Memory B cell (primary cell): ENCODE data around the gene GPATCH4.
"Not testable (repeated sequence)": the region's sequence is repeated elsewhere in the genome, so short reads cannot be mapped to it uniquely, and the experiment has no call there.

Experiments
- ATAC-seq: fragments of 150-1000 bp; cut with Tn5 transposase; 2 replicates; pipeline ENCODE4 v1.10.0; 2021; ENCODE audit warnings: low read depth, mild to moderate bottlenecking, moderate library complexity
- DNase-seq, 2 donors: peaks; one replicate each; pipeline ENCODE4 v3.0.0; 2022; ENCODE audit warnings: low spot score in 2 of 2
- H3K27ac Mint-ChIP-seq: one replicate; pipeline ENCODE4 v1.8.0; 2022; ENCODE audit warnings: mild to moderate bottlenecking, moderate library complexity, mixed read lengths
- H3K27me3 Mint-ChIP-seq: one replicate; pipeline ENCODE4 v1.8.0; 2022; ENCODE audit warnings: mixed read lengths
- H3K36me3 Mint-ChIP-seq: one replicate; pipeline ENCODE4 v1.8.0; 2022; ENCODE audit warnings: mild to moderate bottlenecking, mixed read lengths
- H3K4me1 Mint-ChIP-seq: one replicate; pipeline ENCODE4 v1.8.0; 2022; ENCODE audit warnings: mixed read lengths
- H3K4me3 Mint-ChIP-seq: one replicate; pipeline ENCODE4 v1.8.0; 2022; ENCODE audit warnings: mild to moderate bottlenecking, moderate library complexity, mixed read lengths
- H3K9me3 Mint-ChIP-seq: one replicate; pipeline ENCODE4 v1.8.0; 2022; ENCODE audit warnings: mixed read lengths

Gene GPATCH4

DNA sequence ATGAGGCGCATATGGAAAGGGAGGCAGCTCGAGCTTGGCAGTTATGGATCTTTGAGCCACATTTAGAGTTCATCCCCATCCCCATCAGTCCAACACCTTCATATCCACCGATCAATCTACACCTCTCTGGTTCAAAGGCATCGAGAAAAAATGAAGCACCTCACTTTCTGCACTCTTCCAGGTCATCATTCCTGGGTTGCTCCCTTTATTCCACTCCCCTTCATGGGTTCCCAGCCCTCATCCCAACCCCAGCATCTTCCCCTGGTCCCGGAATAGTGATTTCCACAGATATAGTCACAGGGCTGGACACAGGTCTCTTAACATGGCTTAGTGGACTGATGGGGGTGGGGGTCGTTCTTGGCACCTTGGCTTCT is 18.3 kb upstream of the GPATCH4 start:
- peaks cover 33% of the 10 kb centered on the region for H3K27me3 Mint-ChIP-seq

DNA sequence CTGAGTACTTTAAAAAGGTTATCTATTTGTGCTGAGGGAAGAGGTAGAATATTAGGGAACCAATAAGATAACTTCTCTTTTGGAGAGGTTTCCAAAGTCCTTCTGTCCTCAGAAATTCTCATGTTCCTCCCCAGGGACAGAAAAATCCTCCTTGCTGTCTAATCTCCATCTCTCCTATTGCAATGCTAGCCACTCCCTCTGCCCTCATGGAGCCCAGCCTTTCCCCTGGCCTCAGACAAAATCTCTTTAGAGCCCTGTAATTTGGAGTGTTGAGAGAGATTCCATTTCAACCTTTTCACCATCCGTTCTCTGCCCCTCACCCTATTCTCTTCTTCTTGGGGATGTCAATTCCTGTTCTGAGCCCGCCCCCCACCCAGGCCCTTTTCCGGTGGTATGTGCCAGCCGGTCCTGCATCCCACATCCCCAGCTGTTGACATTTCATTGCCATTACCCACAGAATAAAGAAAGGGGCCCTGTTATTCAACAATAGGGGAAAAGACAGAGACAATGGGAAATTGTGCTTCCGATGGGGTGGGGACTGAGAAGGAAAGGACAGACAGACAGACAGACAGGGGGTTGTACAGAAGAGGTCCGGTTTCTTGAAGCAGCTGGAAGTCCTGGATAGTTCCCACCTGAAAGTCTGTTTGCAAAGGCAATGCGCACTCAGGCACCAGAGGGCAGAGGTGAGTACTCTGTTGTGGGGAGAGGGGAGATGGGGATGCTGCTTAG is 17.7 kb upstream of the GPATCH4 start, which contains the start of gene HAPLN2:
Gene HAPLN2, plus strand, starts transcription at position 563 of the 729 bp plus-strand sequence. CDS start 4,076 bp downstream, outside the sequence.
- Mint-ChIP-seq H3K4me3 (no peak within 1 kb of the TSS), H3K27ac (no peak within 1 kb of the TSS)
- no peak for DNase-seq

More for the DNA sequence above, 18.3 kb upstream of the GPATCH4 start:
- ATAC-seq (no peak), DNase-seq (no peak)
- no peak overlapping the region for H3K4me3 Mint-ChIP-seq
- peaks cover 5% of the 10 kb centered on the region for H3K4me1 Mint-ChIP-seq
- H3K9me3 Mint-ChIP-seq = no peaks in the 10 kb centered on the region
- H3K36me3 Mint-ChIP-seq = no peaks in the 10 kb centered on the region
- H3K27ac Mint-ChIP-seq = no peak overlapping the region

DNA sequence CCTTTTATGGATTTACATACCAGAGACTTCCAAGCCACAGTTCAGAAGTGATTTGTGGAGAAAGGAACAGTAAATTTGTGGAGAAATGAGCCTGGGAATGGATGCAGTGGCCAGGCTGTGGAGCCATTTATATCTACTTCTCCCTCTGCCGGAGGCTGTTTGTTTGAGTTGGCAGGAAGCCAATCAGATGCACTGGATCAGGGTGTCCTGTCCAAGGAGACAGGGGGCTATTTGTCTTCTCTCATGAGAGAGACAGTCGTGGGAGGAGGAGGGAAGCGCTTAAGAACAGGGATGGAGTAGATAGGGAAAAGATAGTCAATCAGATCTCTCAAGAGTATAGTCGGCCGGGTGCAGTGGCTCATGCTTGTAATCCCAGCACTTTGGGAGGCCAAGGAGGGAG is 15.2 kb upstream of the GPATCH4 start:
- H3K27me3 Mint-ChIP-seq = peaks cover 26% of the 10 kb centered on the region
- no peak overlapping the region for H3K4me3 Mint-ChIP-seq
- H3K36me3 Mint-ChIP-seq = no peaks in the 10 kb centered on the region
- ATAC-seq = no peak
- no peaks in the 10 kb centered on the region for H3K9me3 Mint-ChIP-seq
- DNase-seq = no peak
- peaks cover 4% of the 10 kb centered on the region for H3K4me1 Mint-ChIP-seq
- H3K27ac Mint-ChIP-seq = no peak overlapping the region

More for the DNA sequence above, 17.7 kb upstream of the GPATCH4 start, which contains the start of gene HAPLN2:
- Mint-ChIP-seq H3K4me1 (peaks cover 5% of the 10 kb centered on the region), H3K9me3 (no peaks in the 10 kb centered on the region), H3K27me3 (peaks cover 33% of the 10 kb centered on the region), H3K36me3 (no peaks in the 10 kb centered on the region)
- ATAC-seq = peak; percentile 46

DNA sequence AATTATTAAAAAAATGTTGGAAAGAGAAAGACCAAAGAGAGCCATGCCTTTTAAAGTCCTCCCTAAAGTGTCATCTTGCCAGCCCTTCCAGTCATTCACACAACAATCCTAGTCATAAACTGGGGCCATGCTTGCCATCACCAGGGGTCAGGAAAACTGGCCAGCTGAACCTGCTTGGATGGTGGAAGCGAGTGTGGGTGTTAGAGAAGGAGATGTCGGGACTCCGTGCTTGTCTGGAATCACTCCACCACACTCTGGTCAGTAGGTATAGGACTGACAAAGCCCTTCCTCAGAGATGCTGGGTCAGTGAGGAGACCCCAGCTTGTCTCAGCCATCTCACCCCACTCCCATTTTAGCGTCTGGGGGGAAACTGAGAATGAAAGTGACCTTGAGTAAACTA is 14.7 kb upstream of the GPATCH4 start:
- Mint-ChIP-seq H3K4me1 (peaks cover 4% of the 10 kb centered on the region), H3K27me3 (peaks cover 26% of the 10 kb centered on the region), H3K36me3 (no peaks in the 10 kb centered on the region), H3K9me3 (no peaks in the 10 kb centered on the region), H3K27ac (no peak overlapping the region), H3K4me3 (no peak overlapping the region)
- DNase-seq = no peak
- ATAC-seq = no peak

DNA sequence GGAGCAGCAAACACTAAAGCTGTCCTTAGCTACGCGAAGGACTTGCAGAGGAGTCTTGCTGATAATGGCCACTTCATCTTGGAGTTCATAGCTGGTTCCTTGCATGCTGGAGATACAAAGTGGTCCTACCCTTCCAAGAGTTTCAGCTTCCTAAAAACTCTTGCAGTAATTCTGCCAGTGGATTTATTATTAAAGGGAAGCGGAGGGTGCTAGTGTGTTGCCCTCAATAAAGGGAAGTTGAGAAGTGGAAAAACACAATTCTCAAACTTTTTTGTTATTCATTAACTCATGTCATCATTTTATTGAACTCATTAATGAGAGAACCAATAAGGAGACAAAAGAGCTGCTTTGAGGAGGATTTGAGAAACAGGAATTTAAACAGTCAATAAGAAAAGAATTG is 11.4 kb upstream of the GPATCH4 start:
- no peaks in the 10 kb centered on the region for H3K9me3 Mint-ChIP-seq
- no peak for DNase-seq
- ATAC-seq = no peak
- no peak overlapping the region for H3K27ac Mint-ChIP-seq
- no peaks in the 10 kb centered on the region for H3K36me3 Mint-ChIP-seq
- H3K4me3 Mint-ChIP-seq = no peak overlapping the region
- H3K4me1 Mint-ChIP-seq = peaks cover 6% of the 10 kb centered on the region
- peaks cover 13% of the 10 kb centered on the region for H3K27me3 Mint-ChIP-seq

DNA sequence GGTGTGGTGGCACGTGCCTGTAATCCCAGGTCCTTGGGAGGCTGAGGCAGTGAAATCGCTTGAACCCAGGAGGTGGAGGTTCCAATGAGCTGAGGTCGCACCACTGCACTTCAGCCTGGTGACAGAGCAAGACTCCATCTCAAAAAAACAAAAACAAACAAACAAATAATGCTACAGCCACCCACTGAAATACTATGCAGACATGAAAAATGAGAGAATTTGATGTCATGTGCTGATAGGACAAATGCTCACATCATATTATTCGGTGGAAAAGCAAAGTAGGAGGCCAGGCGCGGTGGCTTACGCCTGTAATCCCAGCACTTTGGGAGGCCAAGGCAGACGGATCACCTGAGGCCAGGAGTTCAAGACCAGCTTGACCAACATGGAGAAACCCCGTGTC is 8.8 kb upstream of the GPATCH4 start:
- not testable (repeated sequence) for H3K36me3 Mint-ChIP-seq, ATAC-seq, H3K27ac Mint-ChIP-seq, H3K4me3 Mint-ChIP-seq, H3K9me3 Mint-ChIP-seq, H3K27me3 Mint-ChIP-seq, DNase-seq
- peaks cover 12% of the 10 kb centered on the region for H3K4me1 Mint-ChIP-seq

DNA sequence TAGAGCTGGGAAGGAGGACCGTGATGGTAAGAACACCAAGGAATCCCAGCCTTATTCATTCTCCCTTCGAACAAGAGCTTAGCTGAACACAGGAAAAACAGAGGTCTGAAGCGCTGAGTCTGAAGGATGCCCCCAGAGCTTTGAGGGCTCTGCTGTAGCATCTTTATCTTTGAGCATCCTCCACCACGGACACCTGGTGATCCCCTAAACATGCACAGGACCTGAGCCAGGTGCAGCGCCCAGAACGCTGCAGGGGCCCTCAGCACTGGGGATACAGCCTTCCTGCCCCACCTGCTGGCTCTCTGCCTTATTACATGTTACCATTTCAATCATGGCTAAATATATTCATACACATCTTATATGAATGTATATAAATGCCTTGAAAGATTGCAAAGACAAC is 7.7 kb upstream of the GPATCH4 start:
- peak; percentile 51 for ATAC-seq
- H3K27me3 Mint-ChIP-seq = peaks cover 6% of the 10 kb centered on the region
- no peak overlapping the region for H3K4me3 Mint-ChIP-seq
- H3K4me1 Mint-ChIP-seq = peaks cover 12% of the 10 kb centered on the region
- H3K27ac Mint-ChIP-seq = no peak overlapping the region
- no peaks in the 10 kb centered on the region for H3K9me3 Mint-ChIP-seq
- no peaks in the 10 kb centered on the region for H3K36me3 Mint-ChIP-seq
- peak; percentile 57 to 59 for DNase-seq

DNA sequence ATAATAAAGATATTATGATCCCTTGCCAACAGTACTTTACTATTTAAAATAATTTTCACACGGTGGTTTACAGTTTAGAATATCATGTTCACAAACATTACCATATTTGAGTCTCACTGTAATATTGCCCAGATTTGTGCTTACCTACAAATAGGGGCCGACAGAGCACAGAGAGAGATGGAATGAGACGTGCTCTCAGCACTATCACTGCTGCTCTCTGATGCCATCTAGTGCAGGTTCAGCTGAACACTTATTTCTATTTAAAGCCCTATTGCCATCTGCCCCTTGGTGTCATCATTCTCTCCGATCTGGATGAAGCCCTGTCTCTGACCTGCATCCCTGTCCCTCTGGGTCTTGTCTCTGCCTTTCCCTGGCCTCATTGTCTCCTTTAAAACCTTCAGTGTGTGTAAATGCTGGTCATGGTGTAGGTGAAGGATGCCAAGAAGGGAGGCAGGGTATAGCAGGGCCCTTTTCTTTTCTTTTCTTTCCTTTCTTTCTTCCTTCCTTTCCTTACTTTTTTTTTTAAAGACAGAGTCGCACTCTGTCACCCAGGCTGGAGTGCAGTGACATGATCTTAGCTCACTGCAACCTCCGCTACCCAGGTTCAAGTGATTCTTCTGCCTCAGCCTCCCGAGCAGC is 6.9 kb upstream of the GPATCH4 start:
- peak; percentile 79 for ATAC-seq
- peaks cover 6% of the 10 kb centered on the region for H3K27me3 Mint-ChIP-seq

DNA sequence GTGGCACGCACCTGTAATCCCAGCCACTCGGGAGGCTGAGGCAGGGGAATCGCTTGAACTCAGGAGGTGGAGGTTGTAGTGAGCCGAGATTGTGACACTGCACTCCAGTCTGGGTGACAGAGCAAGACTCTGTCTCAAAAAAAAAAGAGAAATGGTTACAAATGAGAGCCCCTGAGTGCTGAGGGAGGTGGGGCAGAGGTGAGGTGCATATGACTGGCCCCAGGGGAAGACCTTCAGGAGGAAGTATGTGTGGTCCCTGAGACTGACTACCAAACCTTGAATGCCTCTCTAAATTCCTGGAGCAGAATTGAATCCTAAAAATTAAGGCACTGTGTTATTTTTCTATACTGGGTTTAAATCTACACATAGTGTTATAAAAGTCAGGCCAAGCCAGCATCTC is 6.1 kb upstream of the GPATCH4 start:
- not testable (repeated sequence) for H3K9me3 Mint-ChIP-seq, H3K36me3 Mint-ChIP-seq, H3K27me3 Mint-ChIP-seq
- DNase-seq = peak; percentile 30 to 58
- Mint-ChIP-seq H3K4me1 (peaks cover 12% of the 10 kb centered on the region), H3K27ac (peak overlapping the region; percentile 35), H3K4me3 (peak overlapping the region; percentile 12)
- peak; percentile 86 for ATAC-seq

More for the DNA sequence above, 6.9 kb upstream of the GPATCH4 start:
- H3K27ac Mint-ChIP-seq = peak overlapping the region; percentile 35
- no peaks in the 10 kb centered on the region for H3K9me3 Mint-ChIP-seq
- peaks cover 12% of the 10 kb centered on the region for H3K4me1 Mint-ChIP-seq
- peak; percentile 62 to 77 for DNase-seq
- no peaks in the 10 kb centered on the region for H3K36me3 Mint-ChIP-seq
- no peak overlapping the region for H3K4me3 Mint-ChIP-seq

DNA sequence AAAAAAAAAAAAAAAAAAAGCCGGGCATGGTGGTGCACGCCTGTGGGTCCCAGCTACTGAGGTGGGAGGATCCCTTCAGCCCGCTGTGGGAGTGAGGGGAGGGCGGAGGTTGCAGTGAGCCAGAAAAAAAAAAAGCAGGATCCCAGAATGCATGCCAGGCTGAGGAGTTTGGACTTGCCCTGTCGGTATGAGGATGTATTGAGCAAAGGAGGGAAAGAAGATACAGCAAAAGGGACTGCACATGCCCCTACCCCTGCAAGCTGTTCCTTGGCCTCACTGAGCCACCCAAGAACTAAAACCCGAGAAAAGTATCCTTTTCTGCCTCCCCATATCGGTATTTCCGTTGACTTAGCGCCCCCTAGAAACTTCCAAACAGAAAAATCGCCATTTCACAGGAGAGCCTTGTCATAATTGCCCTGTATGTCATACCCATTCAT is 1.3 kb upstream of the GPATCH4 start:
- ATAC-seq (no peak), DNase-seq (no peak)
- no peak overlapping the region for H3K27ac Mint-ChIP-seq
- no peaks in the 10 kb centered on the region for H3K27me3 Mint-ChIP-seq
- no peaks in the 10 kb centered on the region for H3K9me3 Mint-ChIP-seq
- peaks cover 8% of the 10 kb centered on the region for H3K36me3 Mint-ChIP-seq
- H3K4me1 Mint-ChIP-seq = peaks cover 17% of the 10 kb centered on the region
- peak overlapping the region; percentile 22 for H3K4me3 Mint-ChIP-seq

DNA sequence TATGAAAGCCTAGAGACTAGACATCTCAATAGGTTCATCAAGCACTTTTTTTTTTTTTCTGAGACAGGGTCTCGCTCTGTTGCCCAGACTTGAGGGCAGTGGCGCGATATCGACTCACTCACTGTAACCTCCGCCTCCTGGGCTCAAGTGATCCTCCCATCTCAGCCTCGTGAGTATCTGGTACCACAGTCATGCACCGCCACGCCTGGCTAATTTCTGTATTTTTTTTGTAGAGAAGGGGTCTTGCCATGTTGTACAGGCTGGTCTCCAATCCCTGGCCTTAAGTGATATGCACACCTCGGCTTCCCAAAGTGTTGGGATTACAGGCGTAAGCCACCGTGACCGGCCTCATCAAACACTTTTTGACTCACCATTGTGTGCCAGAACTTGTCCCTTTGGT is 613 bp upstream of the GPATCH4 start:
- no peaks in the 10 kb centered on the region for H3K9me3 Mint-ChIP-seq
- H3K27ac Mint-ChIP-seq = peak overlapping the region; percentile 92
- peaks cover 12% of the 10 kb centered on the region for H3K36me3 Mint-ChIP-seq
- ATAC-seq = peak; percentile 51
- H3K4me3 Mint-ChIP-seq = peak overlapping the region; percentile 99
- peaks cover 13% of the 10 kb centered on the region for H3K4me1 Mint-ChIP-seq
- DNase-seq = no peak
- no peaks in the 10 kb centered on the region for H3K27me3 Mint-ChIP-seq

DNA sequence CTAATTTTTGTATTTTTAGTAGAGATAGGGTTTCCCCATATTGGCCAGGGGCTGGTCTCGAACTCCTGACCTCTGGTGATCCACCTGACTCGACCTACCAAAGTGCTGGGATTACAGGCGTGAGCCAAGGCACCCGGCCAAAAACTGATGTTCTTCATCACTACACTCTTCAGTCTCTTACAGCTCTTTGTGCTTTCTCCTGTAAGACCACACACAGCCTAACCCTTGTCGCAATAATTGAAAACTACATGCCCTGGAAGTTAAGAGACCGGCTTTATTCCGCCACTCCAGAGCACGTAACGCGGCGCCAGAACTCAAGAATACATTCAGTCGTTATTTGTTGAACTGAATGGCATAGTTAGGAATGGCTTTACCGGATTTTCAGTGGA is 552 bp downstream of the GPATCH4 start:
- H3K27me3 Mint-ChIP-seq = no peaks in the 10 kb centered on the region
- peaks cover 14% of the 10 kb centered on the region for H3K36me3 Mint-ChIP-seq
- H3K27ac Mint-ChIP-seq = peak overlapping the region; percentile 92
- peaks cover 13% of the 10 kb centered on the region for H3K4me1 Mint-ChIP-seq
- ATAC-seq (peak; percentile 3), DNase-seq (no peak)
- H3K9me3 Mint-ChIP-seq = no peaks in the 10 kb centered on the region
- peak overlapping the region; percentile 99 for H3K4me3 Mint-ChIP-seq

DNA sequence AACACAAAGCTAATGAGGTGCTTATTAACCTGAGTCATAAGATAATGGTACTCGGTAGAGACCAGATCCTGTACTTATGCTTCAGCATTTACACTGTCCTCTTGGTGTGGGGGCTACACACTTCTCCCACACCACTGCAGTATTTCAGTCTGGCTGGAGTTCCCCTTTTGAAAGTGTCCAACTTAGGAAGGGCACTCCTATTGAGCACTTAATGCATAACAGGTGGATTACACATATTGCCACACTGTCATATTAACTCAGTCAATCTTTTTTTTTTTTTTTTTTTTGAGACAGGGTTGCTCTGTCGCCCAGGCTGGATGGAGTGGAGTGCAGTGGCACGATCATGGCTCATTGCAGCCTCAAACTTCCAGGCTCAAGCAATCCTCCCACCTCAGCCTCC is 1.5 kb downstream of the GPATCH4 start:
- no peaks in the 10 kb centered on the region for H3K9me3 Mint-ChIP-seq
- H3K4me3 Mint-ChIP-seq = peak overlapping the region; percentile 30
- peaks cover 18% of the 10 kb centered on the region for H3K4me1 Mint-ChIP-seq
- DNase-seq (no peak), ATAC-seq (peak; percentile 74)
- H3K27me3 Mint-ChIP-seq = no peaks in the 10 kb centered on the region
- H3K36me3 Mint-ChIP-seq = peaks cover 20% of the 10 kb centered on the region
- peak overlapping the region; percentile 92 for H3K27ac Mint-ChIP-seq

DNA sequence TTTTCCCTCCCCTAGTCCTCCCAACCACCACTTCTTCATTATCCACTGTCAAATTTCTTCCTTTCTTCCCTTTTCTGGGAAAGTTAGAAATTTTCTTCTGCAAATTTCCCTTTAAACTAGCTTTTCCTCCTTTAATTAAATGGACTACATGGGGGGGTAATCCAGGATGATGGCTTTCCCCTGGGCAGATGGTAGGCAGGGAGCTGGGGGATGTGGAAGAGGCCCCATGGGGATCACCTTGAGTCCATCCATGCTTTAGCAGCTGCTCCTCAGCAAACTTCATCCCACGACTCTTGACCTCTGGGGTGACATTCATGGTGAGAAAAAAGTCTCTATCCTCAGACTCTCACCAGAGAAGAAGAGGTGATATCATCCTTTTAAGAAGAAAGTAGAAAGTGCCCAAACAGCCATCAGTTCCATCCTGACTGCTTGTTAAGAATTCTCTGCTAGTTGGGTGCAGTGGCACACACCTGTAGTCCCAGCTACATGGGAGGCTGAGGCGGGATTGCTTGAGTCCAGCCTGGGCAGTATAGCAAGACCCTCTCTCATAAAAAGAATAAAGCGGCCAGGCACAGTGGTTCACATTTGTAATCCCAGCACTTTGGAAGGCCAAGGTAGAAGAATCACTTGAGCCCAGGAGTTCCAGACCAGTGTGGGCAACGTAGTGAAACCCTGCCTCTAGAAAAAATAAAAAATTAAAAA is 2.4 kb downstream of the GPATCH4 start:
- DNase-seq = no peak
- no peaks in the 10 kb centered on the region for H3K27me3 Mint-ChIP-seq
- H3K9me3 Mint-ChIP-seq = no peaks in the 10 kb centered on the region
- H3K27ac Mint-ChIP-seq = peak overlapping the region; percentile 73
- H3K36me3 Mint-ChIP-seq = peaks cover 20% of the 10 kb centered on the region
- no peak for ATAC-seq
- no peak overlapping the region for H3K4me3 Mint-ChIP-seq
- peaks cover 19% of the 10 kb centered on the region for H3K4me1 Mint-ChIP-seq
